Testis (tissue), 2 donors: ENCODE data around the gene CDK5R1.

Source experiments
- POLR2A ChIP-seq: fragments of 450-650 bp; IDR thresholded peaks from one replicate; pipeline ENCODE4 v1.6.1; 2017; ENCODE audit warnings: antibody characterized with exemption, mild to moderate bottlenecking, moderate library complexity
- TF ChIP-seq, protein P1 (sequence below), 3 experiments: fragments of 450-650 bp in 2 of 3; fragments of 200-600 bp in 1 of 3; sonication (generic) in 1 of 3; IDR thresholded peaks; one replicate each; pipeline ENCODE4 v1.5.1; 2016 to 2019; ENCODE audit warnings: antibody characterized with exemption in 3 of 3, mild to moderate bottlenecking in 2 of 3, moderate library complexity in 1 of 3

- no peak for TF ChIP-seq POLR2A
- TF ChIP-seq, protein P1, sequence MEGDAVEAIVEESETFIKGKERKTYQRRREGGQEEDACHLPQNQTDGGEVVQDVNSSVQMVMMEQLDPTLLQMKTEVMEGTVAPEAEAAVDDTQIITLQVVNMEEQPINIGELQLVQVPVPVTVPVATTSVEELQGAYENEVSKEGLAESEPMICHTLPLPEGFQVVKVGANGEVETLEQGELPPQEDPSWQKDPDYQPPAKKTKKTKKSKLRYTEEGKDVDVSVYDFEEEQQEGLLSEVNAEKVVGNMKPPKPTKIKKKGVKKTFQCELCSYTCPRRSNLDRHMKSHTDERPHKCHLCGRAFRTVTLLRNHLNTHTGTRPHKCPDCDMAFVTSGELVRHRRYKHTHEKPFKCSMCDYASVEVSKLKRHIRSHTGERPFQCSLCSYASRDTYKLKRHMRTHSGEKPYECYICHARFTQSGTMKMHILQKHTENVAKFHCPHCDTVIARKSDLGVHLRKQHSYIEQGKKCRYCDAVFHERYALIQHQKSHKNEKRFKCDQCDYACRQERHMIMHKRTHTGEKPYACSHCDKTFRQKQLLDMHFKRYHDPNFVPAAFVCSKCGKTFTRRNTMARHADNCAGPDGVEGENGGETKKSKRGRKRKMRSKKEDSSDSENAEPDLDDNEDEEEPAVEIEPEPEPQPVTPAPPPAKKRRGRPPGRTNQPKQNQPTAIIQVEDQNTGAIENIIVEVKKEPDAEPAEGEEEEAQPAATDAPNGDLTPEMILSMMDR (IDR thresholded peaks at IDR 0.05): no peak
Measured at GRCh38 chr17:32441886-32442285, 44.9 kb upstream of the CDK5R1 start.
